ENCODE measurements around the gene SPATA20.

SPATA20 gene

GRCh38 chr17:50579399-50579798, 32.4 kb downstream of the SPATA20 start:
- DNase-seq (ENCODE audit: low read depth): no peak

GRCh38 chr17:50580646-50581045, 33.7 kb downstream of the SPATA20 start:
- no peak for DNase-seq (ENCODE audit: low read depth)

- no peak for DNase-seq (ENCODE audit: low read depth)
Observed at GRCh38 chr17:50581316-50581715, 34.3 kb downstream of the SPATA20 start.

GRCh38 chr17:50582741-50583140, 35.8 kb downstream of the SPATA20 start:
- DNase-seq (ENCODE audit: low read depth): no peak

GRCh38 chr17:50583641-50584040, 36.7 kb downstream of the SPATA20 start:
- no peak for DNase-seq (ENCODE audit: low read depth)

- DNase-seq (ENCODE audit: low read depth): no peak
Observed at GRCh38 chr17:50584116-50584515, 37.1 kb downstream of the SPATA20 start.

DNA sequence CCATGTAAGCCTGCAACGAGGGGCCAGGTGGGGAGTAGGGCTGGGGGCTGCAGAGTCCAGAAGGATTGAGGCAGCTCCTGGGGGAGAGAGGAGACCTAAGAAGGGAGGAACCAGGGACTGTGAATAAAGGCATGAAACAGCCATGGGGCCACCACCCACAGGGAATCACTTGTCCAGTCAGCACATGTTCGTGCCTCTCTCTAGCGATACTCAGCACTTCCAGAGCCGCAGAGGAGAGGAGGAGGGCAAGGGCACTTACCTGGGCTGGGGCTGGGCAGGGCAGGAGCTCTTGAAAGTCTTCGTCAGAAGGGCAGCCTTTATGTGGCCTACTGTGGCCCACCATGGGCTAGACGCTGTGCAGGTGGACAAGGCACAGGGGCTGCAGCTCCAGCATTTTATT, 37.8 kb downstream of the SPATA20 start:
- DNase-seq (ENCODE audit: low read depth): no peak

- DNase-seq (ENCODE audit: low read depth): no peak
Observed at GRCh38 chr17:50585346-50585745, 38.4 kb downstream of the SPATA20 start.

- DNase-seq (ENCODE audit: low read depth): no peak
Observed at GRCh38 chr17:50585891-50586290, 38.9 kb downstream of the SPATA20 start.

- no peak for DNase-seq (ENCODE audit: low read depth)
Observed at GRCh38 chr17:50586421-50587247, 39.7 kb downstream of the SPATA20 start.

DNA sequence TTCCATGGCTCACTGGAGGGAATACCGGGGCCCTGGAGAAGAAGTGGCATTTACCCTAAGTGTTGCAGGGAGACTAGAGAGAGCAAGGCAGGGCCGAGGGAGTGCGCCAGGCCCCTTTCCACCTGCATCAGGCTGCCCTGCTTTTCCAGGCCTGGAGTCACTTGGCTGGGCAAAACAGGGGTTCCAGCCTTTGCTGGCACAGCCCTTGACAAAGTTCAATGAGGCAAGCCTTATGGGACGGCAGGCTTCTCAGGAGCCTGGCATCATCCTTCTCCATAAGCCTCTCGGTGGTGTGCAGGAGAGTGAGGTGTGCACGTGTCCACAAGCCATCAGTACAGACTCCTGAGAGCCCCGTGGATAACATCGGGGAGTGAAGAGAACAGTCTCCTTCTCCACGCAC, 40.6 kb downstream of the SPATA20 start:
- no peak for DNase-seq (ENCODE audit: low read depth)

DNA sequence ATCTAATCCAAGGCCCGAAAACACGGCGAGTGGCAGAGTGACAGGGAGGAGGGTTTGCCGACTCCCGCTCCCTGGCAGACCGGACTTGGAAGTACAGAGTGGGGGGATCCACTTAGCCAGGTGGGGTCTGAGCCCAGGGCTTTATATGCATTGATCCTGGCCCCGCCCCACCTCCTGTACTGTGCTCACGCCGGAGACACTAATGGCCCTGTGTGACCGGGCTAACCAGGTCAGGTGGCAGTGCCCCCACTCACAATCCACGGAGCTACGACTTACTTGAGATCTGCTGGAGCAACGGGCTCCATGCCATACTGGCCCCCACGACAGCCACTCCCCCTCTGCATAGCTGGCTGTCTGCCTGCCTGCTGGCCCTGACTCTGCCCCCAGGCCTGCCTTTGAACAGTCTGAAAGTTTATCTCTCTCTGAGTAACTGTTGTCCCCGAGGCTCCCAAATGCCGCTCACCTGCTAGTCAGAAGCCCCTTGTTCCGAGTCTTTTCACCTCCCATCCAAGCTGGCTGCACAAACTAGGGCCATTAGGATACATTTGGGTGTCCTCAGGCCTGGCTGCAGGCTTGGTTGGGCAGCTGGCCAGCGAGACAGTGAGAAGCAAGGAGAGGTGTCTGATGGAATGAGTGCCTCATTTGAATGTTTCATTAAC, 41.5 kb downstream of the SPATA20 start:
- no peak for DNase-seq (ENCODE audit: low read depth)

DNA sequence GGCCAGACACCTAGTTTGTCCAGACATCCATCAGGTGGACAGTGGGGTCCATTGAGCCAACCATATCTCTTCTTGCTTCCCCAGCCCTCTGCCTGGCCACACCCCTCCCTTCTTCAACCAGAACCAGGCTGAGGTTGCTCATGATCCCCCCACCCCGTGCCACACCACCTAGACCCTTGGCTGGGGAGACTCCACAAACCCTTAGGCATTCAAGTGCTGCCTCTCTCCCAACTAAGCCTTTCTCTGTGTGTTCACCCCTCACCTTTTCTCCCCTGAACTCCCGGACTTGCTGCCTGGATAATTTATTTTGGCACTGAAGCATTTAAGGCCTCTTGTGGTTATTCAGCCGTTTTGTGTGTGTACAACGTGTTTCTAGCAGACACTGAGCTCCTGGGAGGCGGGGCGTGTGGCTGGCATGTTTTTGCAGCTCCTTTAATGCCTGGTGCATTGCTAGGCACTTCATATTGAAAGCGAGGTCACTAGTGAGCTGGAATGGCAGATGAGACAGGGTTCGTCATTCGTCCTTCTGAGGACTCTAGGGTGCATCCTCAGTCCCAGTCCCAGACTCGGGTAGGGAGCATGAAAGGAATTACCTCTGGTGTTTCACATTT, 42.2 kb downstream of the SPATA20 start:
- DNase-seq (ENCODE audit: low read depth): no peak

GRCh38 chr17:50590946-50591737, 44.2 kb downstream of the SPATA20 start:
- DNase-seq (ENCODE audit: low read depth): no peak

DNA sequence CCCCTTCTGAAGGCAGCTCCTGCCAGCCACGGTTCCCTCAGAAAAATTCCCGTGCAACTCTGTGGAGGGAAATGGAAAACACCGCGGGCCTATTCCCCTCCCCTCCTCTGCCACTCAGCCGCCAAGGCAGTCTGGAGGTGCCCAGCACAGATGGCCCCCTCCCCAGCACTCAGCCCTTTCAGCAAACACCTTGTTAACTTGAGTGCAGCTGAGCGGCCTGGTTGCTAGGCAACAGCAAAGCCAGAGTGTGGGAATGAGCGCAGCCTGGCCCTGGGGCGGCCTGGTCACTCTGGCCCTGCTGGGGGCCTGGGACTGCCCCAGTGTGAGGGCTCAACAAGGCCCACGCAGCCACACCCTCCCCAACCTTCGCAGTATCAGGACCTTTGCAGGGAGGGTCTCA, 46.3 kb downstream of the SPATA20 start:
- DNase-seq (ENCODE audit: low read depth): no peak

GRCh38 chr17:50594128-50594823, 47.3 kb downstream of the SPATA20 start:
- DNase-seq (ENCODE audit: low read depth): no peak

DNA sequence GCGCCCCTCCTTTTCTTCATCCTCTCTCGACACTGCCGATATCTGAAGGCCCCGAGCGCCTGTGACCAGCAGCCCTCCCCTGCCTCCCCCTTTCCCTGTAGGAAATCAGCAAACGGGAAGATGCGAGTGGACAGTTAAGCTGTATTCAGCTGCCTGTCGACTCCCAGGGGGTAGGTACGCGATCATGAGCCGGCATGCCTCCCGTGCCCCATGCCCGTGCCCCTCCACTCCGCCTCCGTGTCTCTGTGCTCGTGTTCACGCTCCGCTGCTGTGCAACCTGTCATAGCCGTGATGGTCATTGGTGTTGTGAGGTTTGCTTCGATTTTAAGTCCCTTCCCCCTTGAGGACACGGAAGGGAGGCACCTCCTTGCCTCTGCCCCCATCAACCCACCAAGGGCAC, 47.9 kb downstream of the SPATA20 start:
- DNase-seq (ENCODE audit: low read depth): no peak

GRCh38 chr17:50596191-50597037, 49.4 kb downstream of the SPATA20 start:
- no peak for DNase-seq (ENCODE audit: low read depth)

GRCh38 chr17:50598487-50598886, 51.5 kb downstream of the SPATA20 start:
- DNase-seq (ENCODE audit: low read depth): no peak

GRCh38 chr17:50599606-50600005, 52.6 kb downstream of the SPATA20 start:
- no peak for DNase-seq (ENCODE audit: low read depth)
